HG03439 (cell line): Measurements from ENCODE around the gene COL27A1.

Source experiments
- ATAC-seq: cut with Tn5 transposase; IDR thresholded peaks from one replicate; pipeline ENCODE4 v1.9.1; 2021; ENCODE audit warnings: mild to moderate bottlenecking, moderate library complexity; ENCODE audit not compliant: unreplicated experiment

Gene COL27A1

GRCh38 chr9:114261987-114262386 lies 106.7 kb downstream of the COL27A1 start:
- no peak for ATAC-seq

DNA sequence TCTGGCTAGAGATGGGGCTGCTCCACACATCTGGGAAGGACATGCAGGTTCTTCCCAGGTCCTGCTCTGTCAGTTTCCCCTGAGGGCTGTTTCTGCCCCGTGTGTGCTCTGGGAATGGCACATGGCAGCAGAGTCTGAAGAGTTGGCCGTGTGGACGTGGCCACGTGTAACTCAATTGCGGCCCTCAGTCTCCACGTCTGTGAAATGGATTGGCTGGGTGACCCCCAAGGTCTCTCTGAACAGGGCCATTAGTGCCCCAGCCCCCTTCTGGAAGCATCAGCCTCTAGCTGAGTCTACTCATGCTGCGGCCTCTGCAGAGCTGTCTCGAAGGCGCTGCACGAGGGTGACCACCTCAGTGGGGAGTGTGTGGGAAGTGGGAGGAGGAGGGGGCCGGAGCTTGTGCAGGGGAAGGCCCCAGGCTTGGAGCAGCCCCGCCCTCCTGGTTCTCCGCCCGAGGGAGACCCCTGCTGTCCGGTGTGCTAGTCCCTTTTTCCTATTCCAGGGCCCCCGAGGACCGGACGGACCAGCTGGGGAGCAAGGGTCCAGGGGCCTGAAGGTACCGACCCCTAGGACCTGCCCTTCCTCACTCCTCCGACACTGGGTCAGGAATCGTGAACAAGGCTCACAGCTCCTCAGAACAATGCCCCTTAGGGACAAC lies 108.6 kb downstream of the COL27A1 start:
- ATAC-seq, result no peak

GRCh38 chr9:114264806-114265550 lies 109.6 kb downstream of the COL27A1 start:
- no peak for ATAC-seq

- ATAC-seq, result no peak
Observed at GRCh38 chr9:114266969-114267368, 111.6 kb downstream of the COL27A1 start.

- no peak for ATAC-seq
Observed at GRCh38 chr9:114269023-114269422, 113.7 kb downstream of the COL27A1 start.

- no peak for ATAC-seq
Observed at GRCh38 chr9:114270120-114270975, 115.0 kb downstream of the COL27A1 start.

DNA sequence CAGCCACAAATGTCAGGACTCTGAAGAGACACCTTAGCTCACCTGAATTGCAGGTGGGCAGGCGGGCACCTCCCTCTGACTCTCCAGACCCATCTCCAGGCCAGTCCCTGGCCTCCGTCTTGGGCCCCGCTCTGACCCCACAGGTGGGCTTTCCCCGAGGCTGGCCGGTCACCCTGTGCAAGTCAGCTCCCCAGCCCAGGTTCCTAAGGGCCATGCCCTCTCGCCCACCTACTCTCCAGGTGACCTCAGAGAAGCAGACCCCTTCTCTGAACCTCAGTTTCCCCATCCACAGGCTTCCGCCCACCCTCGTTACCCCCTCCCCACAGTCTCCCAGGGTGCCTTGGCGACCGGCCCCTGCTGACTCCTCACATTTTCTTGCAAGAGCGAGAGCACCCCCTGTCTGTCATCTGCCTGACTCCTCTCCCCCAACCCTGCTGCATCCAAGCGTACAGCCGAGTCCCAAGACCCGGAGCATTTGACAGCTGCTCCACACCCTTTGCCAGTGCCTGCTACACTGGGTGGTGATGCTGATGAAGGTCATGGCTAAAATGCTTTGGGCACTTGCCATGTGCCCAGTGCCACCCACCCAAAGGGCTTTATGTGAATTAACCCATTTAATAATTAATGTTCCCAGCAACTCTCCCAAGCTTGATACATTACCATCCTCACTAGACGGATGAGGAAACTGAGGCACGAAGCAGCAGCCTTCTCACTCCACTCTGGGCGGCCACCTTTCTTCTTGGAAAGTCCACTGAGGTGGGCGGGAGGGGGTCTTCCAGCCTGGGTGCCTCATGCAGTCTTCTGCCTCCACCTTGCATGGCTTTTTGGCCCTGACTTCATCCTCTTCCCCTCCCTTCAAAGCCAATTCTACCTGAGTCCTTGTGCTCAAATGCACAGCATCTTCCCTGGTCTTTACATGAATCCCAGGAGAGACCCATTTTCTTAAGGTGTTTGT lies 116.5 kb downstream of the COL27A1 start:
- no peak for ATAC-seq

DNA sequence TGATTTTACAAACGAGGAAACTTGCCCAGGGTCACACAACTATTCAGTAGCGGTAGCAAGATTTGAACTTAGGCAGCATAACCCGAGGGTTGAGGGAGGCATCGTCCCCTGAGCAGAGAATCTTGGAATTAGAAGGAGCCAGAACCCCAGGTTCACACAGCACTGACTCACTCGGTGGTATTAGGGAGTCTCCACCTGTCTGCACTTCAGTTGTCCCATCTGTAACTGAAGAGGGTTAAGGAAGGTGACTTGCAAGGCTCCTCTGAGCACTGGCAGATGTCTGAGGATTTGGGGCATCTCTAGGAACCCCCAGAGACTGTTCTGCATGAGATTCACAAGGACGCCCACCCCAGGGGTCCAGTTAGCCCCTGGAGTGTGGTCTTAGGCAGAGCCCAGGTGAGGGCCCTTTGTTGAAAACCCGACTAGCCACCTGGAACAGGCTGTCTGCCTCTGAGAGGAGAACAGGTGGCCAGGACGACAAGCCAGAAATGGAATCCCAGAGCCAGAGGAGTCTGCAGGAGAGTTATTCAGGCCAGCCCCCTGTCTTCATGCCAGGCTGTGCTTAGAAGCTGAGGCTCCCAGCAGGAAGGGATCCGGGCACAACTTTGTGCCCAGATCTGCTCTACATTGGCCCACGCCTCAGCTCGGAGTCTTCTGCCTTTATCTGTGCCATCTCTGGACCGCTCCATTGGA lies 117.5 kb downstream of the COL27A1 start:
- no peak for ATAC-seq

DNA sequence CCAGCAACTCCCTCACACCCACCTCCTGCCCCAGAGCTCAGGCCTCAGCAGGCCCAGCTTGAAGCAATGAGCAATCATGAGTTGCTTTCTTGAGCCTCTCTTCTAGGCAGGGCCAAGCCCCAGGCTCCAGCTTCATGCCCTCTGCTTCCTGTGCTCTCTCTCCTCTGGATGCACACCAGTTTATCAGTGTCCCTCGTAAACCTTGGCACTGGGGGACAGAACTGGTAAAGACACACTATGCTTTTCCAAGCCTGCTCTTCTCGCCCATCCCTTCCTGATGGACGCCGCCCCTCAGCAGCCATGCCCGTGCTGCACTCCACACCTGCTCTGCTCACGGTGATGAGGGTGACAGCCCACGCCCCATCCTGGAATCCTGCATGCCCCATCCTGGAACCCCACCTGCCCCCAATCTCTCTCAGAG lies 118.1 kb downstream of the COL27A1 start:
- ATAC-seq, result no peak

DNA sequence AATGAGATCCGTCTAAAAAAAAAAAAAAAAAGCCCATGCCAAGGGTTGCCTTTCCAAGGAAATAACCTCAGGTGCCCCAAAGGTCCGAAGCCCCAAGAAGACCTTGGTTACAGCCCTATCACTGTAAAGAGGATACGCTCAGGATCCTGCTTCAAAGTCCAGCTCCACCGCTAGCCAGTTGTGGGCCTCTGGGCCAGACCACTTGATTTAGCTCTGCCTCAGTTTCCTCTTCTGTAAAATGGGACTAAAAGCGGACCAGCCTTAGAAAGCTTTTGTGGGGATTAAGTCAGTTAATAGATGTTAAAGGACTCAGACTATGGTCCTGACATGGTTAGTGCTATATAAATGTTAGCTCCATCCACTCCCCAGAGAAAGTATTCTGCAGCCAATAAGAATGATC lies 118.9 kb downstream of the COL27A1 start:
- no peak for ATAC-seq

- ATAC-seq, result no peak
Observed at GRCh38 chr9:114275246-114276004, 120.1 kb downstream of the COL27A1 start.

- ATAC-seq, result no peak
Observed at GRCh38 chr9:114276908-114277821, 121.8 kb downstream of the COL27A1 start.

- no peak for ATAC-seq
Observed at GRCh38 chr9:114278356-114278755, 123.0 kb downstream of the COL27A1 start.

- no peak for ATAC-seq
Observed at GRCh38 chr9:114278881-114279570, 123.7 kb downstream of the COL27A1 start.

DNA sequence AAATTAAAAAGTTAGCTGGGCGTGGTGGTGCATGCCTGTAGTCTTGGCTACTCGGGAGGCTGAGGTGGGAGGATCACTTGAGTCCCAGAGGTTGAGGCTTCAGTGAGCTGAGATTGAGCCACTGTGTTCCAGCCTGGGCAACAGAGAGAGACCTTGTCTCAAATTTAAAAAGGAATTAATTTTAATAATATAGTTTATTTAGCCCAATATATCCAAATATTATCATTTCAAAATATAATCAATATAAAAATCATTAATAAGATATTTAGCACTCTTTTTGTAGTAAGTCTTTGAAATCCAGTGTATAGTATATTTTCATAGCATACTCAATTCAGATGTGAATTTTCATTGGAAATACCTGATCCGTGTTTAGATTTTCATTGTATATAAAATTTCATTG lies 124.4 kb downstream of the COL27A1 start:
- ATAC-seq, result no peak

DNA sequence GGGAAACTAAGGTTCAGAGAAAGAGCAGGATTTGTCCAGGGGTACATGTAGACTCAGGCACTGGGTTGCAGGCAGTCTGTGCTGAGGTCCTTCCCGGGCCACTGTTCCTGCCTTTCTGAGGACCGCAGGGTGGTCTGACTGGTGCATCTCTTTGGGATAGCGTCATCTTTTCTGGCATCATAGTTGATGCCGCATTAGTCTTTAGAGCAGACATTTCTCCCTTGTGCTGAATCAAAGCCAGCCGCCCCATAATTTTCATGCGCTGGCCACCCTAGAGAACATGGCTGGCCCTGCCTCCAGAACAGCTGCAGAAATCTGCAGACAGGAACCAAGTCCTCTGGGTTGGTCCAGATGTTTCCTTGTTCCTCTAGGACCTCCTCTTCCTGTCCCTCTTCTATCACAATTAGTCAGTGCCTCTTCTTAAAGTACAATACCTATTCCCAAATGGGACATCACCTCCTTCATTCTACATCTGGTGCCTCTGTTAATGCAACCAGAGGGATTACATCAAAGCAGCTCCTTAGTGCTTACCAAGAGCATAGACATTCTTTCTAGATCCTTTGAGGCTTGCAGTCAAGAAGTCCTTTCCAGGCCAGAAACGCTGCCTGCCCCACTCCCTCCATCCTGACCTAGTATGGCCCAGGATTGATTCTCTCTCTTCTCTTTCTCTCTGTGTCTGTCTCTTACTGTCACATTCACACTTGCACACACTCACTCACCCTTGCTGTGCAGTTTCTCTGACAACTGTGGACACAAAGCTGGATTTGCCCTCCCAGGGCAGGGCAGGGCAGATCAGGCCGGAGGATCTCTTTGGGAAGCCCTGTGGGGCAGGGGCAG lies 125.5 kb downstream of the COL27A1 start:
- no peak for ATAC-seq
